MM.1S (cell line): Measurements from ENCODE around the gene CHD6.

ENCODE experiments used
- EZH2phosphoT487 ChIP-seq: fragments of 300-600 bp; sonication (generic); IDR thresholded peaks from 2 replicates; pipeline ENCODE4 v1.6.1; 2018; ENCODE audit warnings: antibody characterized with exemption, low read length
- TF ChIP-seq, protein P1 (sequence below): fragments of 300-600 bp; sonication (generic); IDR thresholded peaks from 2 replicates; pipeline ENCODE4 v1.5.1; 2016; ENCODE audit warnings: antibody characterized with exemption, low read length, mixed read lengths

- TF ChIP-seq, protein P1, sequence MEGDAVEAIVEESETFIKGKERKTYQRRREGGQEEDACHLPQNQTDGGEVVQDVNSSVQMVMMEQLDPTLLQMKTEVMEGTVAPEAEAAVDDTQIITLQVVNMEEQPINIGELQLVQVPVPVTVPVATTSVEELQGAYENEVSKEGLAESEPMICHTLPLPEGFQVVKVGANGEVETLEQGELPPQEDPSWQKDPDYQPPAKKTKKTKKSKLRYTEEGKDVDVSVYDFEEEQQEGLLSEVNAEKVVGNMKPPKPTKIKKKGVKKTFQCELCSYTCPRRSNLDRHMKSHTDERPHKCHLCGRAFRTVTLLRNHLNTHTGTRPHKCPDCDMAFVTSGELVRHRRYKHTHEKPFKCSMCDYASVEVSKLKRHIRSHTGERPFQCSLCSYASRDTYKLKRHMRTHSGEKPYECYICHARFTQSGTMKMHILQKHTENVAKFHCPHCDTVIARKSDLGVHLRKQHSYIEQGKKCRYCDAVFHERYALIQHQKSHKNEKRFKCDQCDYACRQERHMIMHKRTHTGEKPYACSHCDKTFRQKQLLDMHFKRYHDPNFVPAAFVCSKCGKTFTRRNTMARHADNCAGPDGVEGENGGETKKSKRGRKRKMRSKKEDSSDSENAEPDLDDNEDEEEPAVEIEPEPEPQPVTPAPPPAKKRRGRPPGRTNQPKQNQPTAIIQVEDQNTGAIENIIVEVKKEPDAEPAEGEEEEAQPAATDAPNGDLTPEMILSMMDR, result no peak
- no peak for TF ChIP-seq EZH2phosphoT487
These were observed 91.8 kb downstream of the CHD6 start for GRCh38 chr20:41526327-41526726.
